Natural killer cell (primary cell): Measurements from ENCODE around the gene FAT2. TPM values are rescaled to one million over a fixed set of nuclear protein-coding genes. Genes with fewer than 3 reads are reported as not detected.

Source experiments
- ATAC-seq, 3 donors: fragments of 150-1000 bp in 2 of 3; fragments of 200-7000 bp in 1 of 3; cut with Tn5 transposase; 1 replicate in 1 of 3; 2 replicates in 2 of 3; pipeline ENCODE4 v1.10.0; 2021; ENCODE audit warnings: mild to moderate bottlenecking in 2 of 3, moderate library complexity in 2 of 3
- DNase-seq, 2 donors: peaks; one replicate each; pipeline versions ENCODE4 v3.0.0 to v3.0.0-alpha.2; 2013 to 2021; ENCODE audit warnings: mixed read lengths in 1 of 2
- H3K27ac ChIP-seq: one replicate; pipeline ENCODE4 v1.5.1; 2013; ENCODE audit warnings: mild to moderate bottlenecking, low read length
- H3K27me3 ChIP-seq: one replicate; pipeline ENCODE4 v1.6.1; 2013; ENCODE audit warnings: low read length; ENCODE audit not compliant: control insufficient read depth, insufficient read depth
- H3K36me3 ChIP-seq: one replicate; pipeline ENCODE4 v1.6.1; 2013; ENCODE audit warnings: low read length; ENCODE audit not compliant: control insufficient read depth, insufficient read depth
- H3K4me1 ChIP-seq: one replicate; pipeline ENCODE4 v1.6.1; 2013; ENCODE audit warnings: low read length; ENCODE audit not compliant: control insufficient read depth, insufficient read depth
- H3K4me3 ChIP-seq: one replicate; pipeline ENCODE4 v1.5.1; 2013; ENCODE audit warnings: low read length
- H3K9me3 ChIP-seq: one replicate; pipeline ENCODE4 v1.6.1; 2013; ENCODE audit warnings: low read length; ENCODE audit not compliant: control insufficient read depth, insufficient read depth
- H3K27ac Mint-ChIP-seq, 2 donors: one replicate each; pipeline ENCODE4 v1.8.0; 2022; ENCODE audit warnings: mild to moderate bottlenecking in 2 of 2, mixed read lengths in 2 of 2, moderate library complexity in 1 of 2
- H3K27me3 Mint-ChIP-seq, 2 donors: one replicate each; pipeline ENCODE4 v1.8.0; 2022; ENCODE audit warnings: low read depth in 2 of 2, mixed read lengths in 2 of 2
- H3K36me3 Mint-ChIP-seq: one replicate; pipeline ENCODE4 v1.8.0; 2022; ENCODE audit warnings: mixed read lengths
- H3K4me1 Mint-ChIP-seq, 2 donors: one replicate each; pipeline ENCODE4 v1.8.0; 2022; ENCODE audit warnings: mixed read lengths in 2 of 2
- H3K4me3 Mint-ChIP-seq: one replicate; pipeline ENCODE4 v1.8.0; 2022; ENCODE audit warnings: mild to moderate bottlenecking, moderate library complexity, mixed read lengths
- H3K9me3 Mint-ChIP-seq, 2 donors: one replicate each; pipeline ENCODE4 v1.8.0; 2022; ENCODE audit warnings: mixed read lengths in 2 of 2
- WGBS: methylation state at CpG from one replicate; pipeline ENCODE4 v1.1.7; 2013; ENCODE audit warnings: missing lambda C conversion rate; ENCODE audit not compliant: insufficient coverage; 5-methylcytosine and 5-hydroxymethylcytosine counted together
- intact Hi-C: fragments of 100-400 bp; cut with micrococcal nuclease; formaldehyde crosslinking; loops from one replicate; pipeline ENCODE4 v1.14.2; 2022
- total RNA-seq, 4 donors: library from RNA; stranded (reverse); fragments of 120-200 nt in 1 of 4; gene quantifications; one replicate each; pipeline versions ENCODE4 v1.2.3 to v1.2.4, GENCODE V29; 2013 to 2022
- TF ChIP-seq, protein P1 (sequence below): fragments of 200-600 bp; IDR thresholded peaks from one replicate; pipeline ENCODE4 v1.8.0; 2022; ENCODE audit warnings: antibody characterized with exemption

The FAT2 gene
- total RNA-seq, 3 donors from 2014 or later (not counting 1 experiment from before 2014, with no cell fraction given): not detected

DNA sequence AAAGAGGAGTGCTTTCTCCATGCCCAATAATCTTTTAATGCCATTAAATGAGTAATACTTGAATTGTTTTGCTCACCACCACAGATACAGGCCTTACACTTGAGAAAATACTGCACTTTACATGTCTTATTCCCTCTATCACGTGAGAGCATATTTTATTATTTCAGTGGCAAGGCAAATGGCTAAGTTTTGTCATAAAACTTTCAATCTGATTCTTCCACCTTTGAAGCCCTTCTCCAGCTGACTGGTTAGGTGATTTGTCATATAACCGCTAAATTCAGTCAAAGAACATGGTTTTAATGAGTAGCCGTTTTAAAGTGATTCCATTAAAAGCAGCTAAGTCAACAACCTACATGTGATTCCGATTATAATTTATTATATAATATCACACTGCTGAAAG, 43.8 kb downstream of the FAT2 start:
- Histone ChIP-seq H3K27ac (no peak overlapping the region), H3K27me3 (no peaks in the 10 kb centered on the region), H3K4me1 (no peaks in the 10 kb centered on the region), H3K4me3 (no peak overlapping the region), H3K9me3 (no peaks in the 10 kb centered on the region), H3K36me3 (no peaks in the 10 kb centered on the region)
- H3K36me3 Mint-ChIP-seq: no peaks in the 10 kb centered on the region
- no peak overlapping the region for H3K27ac Mint-ChIP-seq
- H3K27me3 Mint-ChIP-seq: no peaks in the 10 kb centered on the region
- intact Hi-C loops: no loop called here
- no peak overlapping the region for H3K4me3 Mint-ChIP-seq
- no peaks in the 10 kb centered on the region for H3K9me3 Mint-ChIP-seq
- no peak for ATAC-seq
- no peaks in the 10 kb centered on the region for H3K4me1 Mint-ChIP-seq
- TF ChIP-seq, protein P1, sequence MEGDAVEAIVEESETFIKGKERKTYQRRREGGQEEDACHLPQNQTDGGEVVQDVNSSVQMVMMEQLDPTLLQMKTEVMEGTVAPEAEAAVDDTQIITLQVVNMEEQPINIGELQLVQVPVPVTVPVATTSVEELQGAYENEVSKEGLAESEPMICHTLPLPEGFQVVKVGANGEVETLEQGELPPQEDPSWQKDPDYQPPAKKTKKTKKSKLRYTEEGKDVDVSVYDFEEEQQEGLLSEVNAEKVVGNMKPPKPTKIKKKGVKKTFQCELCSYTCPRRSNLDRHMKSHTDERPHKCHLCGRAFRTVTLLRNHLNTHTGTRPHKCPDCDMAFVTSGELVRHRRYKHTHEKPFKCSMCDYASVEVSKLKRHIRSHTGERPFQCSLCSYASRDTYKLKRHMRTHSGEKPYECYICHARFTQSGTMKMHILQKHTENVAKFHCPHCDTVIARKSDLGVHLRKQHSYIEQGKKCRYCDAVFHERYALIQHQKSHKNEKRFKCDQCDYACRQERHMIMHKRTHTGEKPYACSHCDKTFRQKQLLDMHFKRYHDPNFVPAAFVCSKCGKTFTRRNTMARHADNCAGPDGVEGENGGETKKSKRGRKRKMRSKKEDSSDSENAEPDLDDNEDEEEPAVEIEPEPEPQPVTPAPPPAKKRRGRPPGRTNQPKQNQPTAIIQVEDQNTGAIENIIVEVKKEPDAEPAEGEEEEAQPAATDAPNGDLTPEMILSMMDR: no peak
- DNase-seq: no peak
- 84% methylated on average over 2 of the region's 4 CpGs for WGBS

DNA sequence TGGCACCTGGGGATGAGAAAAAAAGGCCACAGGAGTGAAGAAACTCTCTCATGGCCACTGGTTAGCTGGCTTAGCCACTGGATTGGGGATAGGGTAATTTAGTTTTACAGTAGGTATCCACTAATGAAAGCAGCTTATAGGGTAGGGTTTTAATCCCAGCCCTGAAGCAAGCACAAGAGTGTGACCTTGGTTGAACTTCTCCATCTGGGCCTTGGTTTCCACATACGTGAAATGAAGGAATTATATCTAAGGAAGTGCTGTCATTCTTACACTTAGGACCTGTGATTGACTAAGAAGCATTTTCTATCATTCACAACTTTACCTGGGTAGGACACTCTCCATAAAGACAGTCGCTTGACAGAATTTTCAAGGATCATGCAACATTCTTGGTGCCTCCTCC, 49.6 kb downstream of the FAT2 start:
- ATAC-seq: no peak
- WGBS: 81% methylated on average over 2 of the region's 2 CpGs
- intact Hi-C loops: no loop called here

More for the DNA sequence above, 49.6 kb downstream of the FAT2 start:
- Histone ChIP-seq H3K36me3 (no peaks in the 10 kb centered on the region), H3K4me3 (no peak overlapping the region), H3K4me1 (no peaks in the 10 kb centered on the region), H3K9me3 (no peaks in the 10 kb centered on the region), H3K27me3 (no peaks in the 10 kb centered on the region), H3K27ac (no peak overlapping the region)
- TF ChIP-seq, protein P1: no peak
- H3K9me3 Mint-ChIP-seq: no peaks in the 10 kb centered on the region
- H3K27me3 Mint-ChIP-seq: peaks cover 0 to 8% of the 10 kb centered on the region in 2 donors
- H3K27ac Mint-ChIP-seq: no peak overlapping the region
- no peaks in the 10 kb centered on the region for H3K36me3 Mint-ChIP-seq
- H3K4me1 Mint-ChIP-seq: no peaks in the 10 kb centered on the region
- no peak overlapping the region for H3K4me3 Mint-ChIP-seq
- no peak for DNase-seq

Other genes with a start within 250 kb of the FAT2 start
- not detected for gene SLC36A2, start 243.8 kb downstream of the FAT2 start, total RNA-seq
- 10 to 100 TPM; 10.9 to 16.1 (median 13.0) TPM for gene SLC36A1, start 143.7 kb downstream of the FAT2 start, total RNA-seq
- 10 to 100 TPM in 2 of 3 donors, 1 to 10 TPM in 1; 3.2 to 48.5 (median 23.4) TPM for gene SPARC, start 95.6 kb upstream of the FAT2 start, total RNA-seq
- gene ATOX1, start 167.3 kb upstream of the FAT2 start, total RNA-seq: 10 to 100 TPM; 41.5 to 46.4 (median 46.2) TPM
- 100 to 1,000 TPM in 2 of 3 donors, 10 to 100 TPM in 1; 94.9 to 127 (median 121) TPM for gene G3BP1, start 180.6 kb upstream of the FAT2 start, total RNA-seq